Activated CD8-positive, alpha-beta T cell treated with anti-CD3 and anti-CD28 coated beads, Interleukin-2, amount 10 ng/mL, durations not matched to agents 7 days and 5 days (primary cell): ENCODE measurements around the gene TYW3. TPM values are rescaled to one million over a fixed set of nuclear protein-coding genes. Genes with fewer than 3 reads are reported as not detected.

ENCODE experiments used
- ATAC-seq: fragments of 150-1000 bp; cut with Tn5 transposase; one replicate; pipeline ENCODE4 v1.10.0; 2021; ENCODE audit warnings: moderate library complexity
- CTCF ChIA-PET: fragments of 350-600 bp; sonication (Branson Sonifier 250); formaldehyde crosslinking; loops from one replicate; lab custom pipeline; 2021; ENCODE audit warnings: antibody characterized with exemption; lab: Charles Lee
- POLR2A ChIA-PET: fragments of 350-600 bp; sonication (Branson Sonifier 250); formaldehyde crosslinking; loops from one replicate; lab custom pipeline; 2021; ENCODE audit warnings: antibody characterized with exemption; lab: Charles Lee
- DNase-seq: peaks from one replicate; pipeline ENCODE4 v3.0.0-alpha.2; 2020
- H3K27ac Mint-ChIP-seq: one replicate; pipeline ENCODE4 v1.8.0; 2021; ENCODE audit warnings: mild to moderate bottlenecking, mixed read lengths
- H3K27me3 Mint-ChIP-seq: one replicate; pipeline ENCODE4 v1.8.0; 2021; ENCODE audit warnings: low read depth, mixed read lengths
- H3K36me3 Mint-ChIP-seq: one replicate; pipeline ENCODE4 v1.8.0; 2021; ENCODE audit warnings: low read depth, mixed read lengths
- H3K4me1 Mint-ChIP-seq: one replicate; pipeline ENCODE4 v1.8.0; 2021; ENCODE audit warnings: low read depth, mixed read lengths
- H3K4me3 Mint-ChIP-seq: one replicate; pipeline ENCODE4 v1.8.0; 2021; ENCODE audit warnings: mild to moderate bottlenecking, mixed read lengths
- H3K9me3 Mint-ChIP-seq: one replicate; pipeline ENCODE4 v1.8.0; 2022; ENCODE audit warnings: mixed read lengths; ENCODE audit not compliant: insufficient read depth
- total RNA-seq, 2 experiments: library from RNA; stranded (reverse); gene quantifications; one replicate each; pipeline ENCODE4 v1.2.3, GENCODE V29; 2021

Gene TYW3
- 10 to 100 TPM; 15.0 to 19.2 TPM for total RNA-seq

DNA sequence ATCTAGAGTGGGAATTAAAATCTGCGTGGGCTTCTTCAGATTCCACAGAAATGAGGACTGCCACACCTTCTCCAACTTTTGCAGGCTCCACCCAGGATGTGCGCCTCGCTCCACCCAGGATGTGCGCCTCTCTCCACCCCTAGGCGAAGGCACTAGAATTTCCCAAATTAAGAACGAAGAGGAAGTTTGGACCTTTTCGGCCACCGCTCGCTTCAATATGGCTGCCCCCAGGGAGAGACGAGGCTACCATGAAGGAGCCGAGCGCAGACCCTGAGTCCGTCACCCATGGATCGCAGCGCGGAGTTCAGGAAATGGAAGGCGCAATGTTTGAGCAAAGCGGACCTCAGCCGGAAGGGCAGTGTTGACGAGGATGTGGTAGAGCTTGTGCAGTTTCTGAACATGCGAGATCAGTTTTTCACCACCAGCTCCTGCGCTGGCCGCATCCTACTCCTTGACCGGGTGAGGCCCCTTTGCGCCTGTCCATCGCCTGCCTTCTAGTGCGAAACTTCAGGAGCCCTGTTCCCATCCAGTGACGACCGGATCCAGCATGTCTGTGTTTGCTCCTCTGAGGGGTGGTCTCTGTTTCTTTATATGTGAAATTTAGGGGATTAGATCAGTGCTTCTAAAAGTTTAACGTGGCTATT, at the start of gene TYW3, which contains the start of gene CRYZ:
TYW3 (plus strand) TSS at position 193 of the 644 bp plus-strand sequence; CDS start at position 286, 93 bp downstream.
CRYZ (minus strand) TSS at position 91 of the 644 bp plus-strand sequence. CDS start 8,229 bp downstream, outside the sequence.
- DNase-seq = peak; percentile 91
- ChIA-PET POLR2A (interaction anchor here (1.4 kb wide), 1 partner anchor 1054 kb away, joined by 3 read pairs; no protein-coding TSS in a partner anchor), CTCF (interaction anchor here (0.6 to 2.5 kb wide), 12 partner anchors 10 to 667 kb away, joined by 3 to 14 read pairs (median 4); no protein-coding TSS in a partner anchor)
- H3K36me3 Mint-ChIP-seq = peaks cover 16% of the 10 kb centered on the region
- H3K27ac Mint-ChIP-seq = peak within 1 kb of the TSS; percentile 99
- H3K27me3 Mint-ChIP-seq = no peaks in the 10 kb centered on the region
- ATAC-seq = peak; percentile 92
- H3K9me3 Mint-ChIP-seq = no peaks in the 10 kb centered on the region
- H3K4me1 Mint-ChIP-seq = peaks cover 26% of the 10 kb centered on the region
- H3K4me3 Mint-ChIP-seq = peak within 1 kb of the TSS; percentile 91

- POLR2A ChIA-PET = no interaction called here
- no peaks in the 10 kb centered on the region for H3K9me3 Mint-ChIP-seq
- H3K27me3 Mint-ChIP-seq = peaks cover 13% of the 10 kb centered on the region
- ATAC-seq (no peak), DNase-seq (no peak)
- H3K4me3 Mint-ChIP-seq = no peak overlapping the region
- no peak overlapping the region for H3K27ac Mint-ChIP-seq
- CTCF ChIA-PET = interaction anchor here (2.1 kb wide), 1 partner anchor 50 kb away, joined by 10 read pairs; the partner anchor contains the start of genes CRYZ and TYW3
- H3K36me3 Mint-ChIP-seq = no peaks in the 10 kb centered on the region
- no peaks in the 10 kb centered on the region for H3K4me1 Mint-ChIP-seq
These were observed 49.3 kb upstream of the TYW3 start for GRCh38 chr1:74683656-74684055.

GRCh38 chr1:74684301-74684700, 48.7 kb upstream of the TYW3 start:
- Mint-ChIP-seq H3K4me3 (no peak overlapping the region), H3K27me3 (peaks cover 13% of the 10 kb centered on the region), H3K4me1 (no peaks in the 10 kb centered on the region), H3K27ac (no peak overlapping the region), H3K36me3 (no peaks in the 10 kb centered on the region), H3K9me3 (no peaks in the 10 kb centered on the region)
- CTCF ChIA-PET = no interaction called here
- DNase-seq (no peak), ATAC-seq (no peak)
- POLR2A ChIA-PET = no interaction called here

- Mint-ChIP-seq H3K4me1 (no peaks in the 10 kb centered on the region), H3K4me3 (no peak overlapping the region), H3K27me3 (peaks cover 10% of the 10 kb centered on the region), H3K27ac (no peak overlapping the region), H3K36me3 (no peaks in the 10 kb centered on the region), H3K9me3 (no peaks in the 10 kb centered on the region)
- ATAC-seq (no peak), DNase-seq (no peak)
- CTCF ChIA-PET = no interaction called here
- POLR2A ChIA-PET = no interaction called here
These were observed 46.0 kb upstream of the TYW3 start for GRCh38 chr1:74686928-74687327.

DNA sequence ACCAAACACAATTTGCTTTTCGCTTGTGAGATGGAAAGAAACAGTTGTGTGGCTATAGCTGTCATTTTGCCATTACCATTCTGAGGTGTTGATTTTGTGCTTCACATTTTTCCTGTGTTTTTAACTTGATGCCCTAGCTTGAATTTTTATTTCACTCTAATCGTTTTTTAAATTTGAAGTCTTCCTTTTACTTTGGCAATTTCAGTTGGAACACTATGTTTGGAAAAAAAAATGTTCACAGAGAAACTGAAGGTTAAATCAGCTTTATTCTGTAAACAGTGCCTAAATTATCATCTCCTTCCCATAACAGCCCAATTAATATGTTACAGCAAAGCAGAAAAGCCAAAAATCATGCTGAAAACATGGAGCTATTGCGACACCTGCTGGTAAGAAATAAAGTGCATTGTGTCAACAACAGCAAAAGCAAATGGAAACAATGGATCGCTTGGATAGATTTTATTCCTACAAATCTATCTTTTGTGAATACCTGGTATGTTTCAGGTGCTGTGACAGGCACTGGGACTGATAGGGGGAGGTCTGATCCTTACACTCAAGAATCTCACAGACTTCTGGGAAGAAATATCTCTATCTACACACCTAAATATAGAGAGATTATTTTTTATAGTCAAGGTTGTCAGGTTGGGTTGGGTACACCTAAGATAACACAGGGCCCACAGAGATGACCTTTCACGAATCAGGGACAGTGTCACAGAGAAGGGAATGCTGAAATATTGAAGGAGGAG, 43.2 kb upstream of the TYW3 start:
- Mint-ChIP-seq H3K36me3 (no peaks in the 10 kb centered on the region), H3K27ac (no peak overlapping the region), H3K27me3 (peaks cover 2% of the 10 kb centered on the region), H3K9me3 (no peaks in the 10 kb centered on the region), H3K4me3 (no peak overlapping the region), H3K4me1 (no peaks in the 10 kb centered on the region)
- DNase-seq = peak; percentile 60
- ChIA-PET CTCF (interaction anchor here (0.6 to 2.7 kb wide), 18 partner anchors 9 to 850 kb away, joined by 3 to 15 read pairs (median 4); partner anchors contain the start of genes CRYZ, ERICH3 and TYW3), POLR2A (no interaction called here)
- ATAC-seq = no peak

GRCh38 chr1:74690364-74690696, 42.6 kb upstream of the TYW3 start:
- ChIA-PET CTCF (interaction anchor here (0.8 to 2.7 kb wide), 8 partner anchors 8 to 221 kb away, joined by 4 to 15 read pairs (median 7); partner anchors contain the start of gene ERICH3), POLR2A (no interaction called here)
- no peak for DNase-seq
- ATAC-seq = no peak
- Mint-ChIP-seq H3K27me3 (peaks cover 4% of the 10 kb centered on the region), H3K36me3 (no peaks in the 10 kb centered on the region), H3K4me3 (no peak overlapping the region), H3K4me1 (no peaks in the 10 kb centered on the region), H3K27ac (no peak overlapping the region), H3K9me3 (no peaks in the 10 kb centered on the region)

GRCh38 chr1:74690909-74691308, 42.0 kb upstream of the TYW3 start:
- ATAC-seq = no peak
- peaks cover 5% of the 10 kb centered on the region for H3K27me3 Mint-ChIP-seq
- H3K36me3 Mint-ChIP-seq = no peaks in the 10 kb centered on the region
- ChIA-PET POLR2A (interaction anchor here (0.7 kb wide), 1 partner anchor 60 kb away, joined by 6 read pairs; no protein-coding TSS in a partner anchor), CTCF (interaction anchor here (0.8 to 2.7 kb wide), 5 partner anchors 8 to 22 kb away, joined by 4 to 15 read pairs (median 8); partner anchors contain the start of gene ERICH3)
- no peaks in the 10 kb centered on the region for H3K4me1 Mint-ChIP-seq
- H3K4me3 Mint-ChIP-seq = no peak overlapping the region
- no peak for DNase-seq
- H3K27ac Mint-ChIP-seq = no peak overlapping the region
- no peaks in the 10 kb centered on the region for H3K9me3 Mint-ChIP-seq

GRCh38 chr1:74693473-74693872, 39.5 kb upstream of the TYW3 start:
- H3K9me3 Mint-ChIP-seq = no peaks in the 10 kb centered on the region
- POLR2A ChIA-PET = no interaction called here
- H3K4me3 Mint-ChIP-seq = no peak overlapping the region
- ATAC-seq (no peak), DNase-seq (no peak)
- H3K27ac Mint-ChIP-seq = no peak overlapping the region
- no peaks in the 10 kb centered on the region for H3K4me1 Mint-ChIP-seq
- no peaks in the 10 kb centered on the region for H3K36me3 Mint-ChIP-seq
- CTCF ChIA-PET = no interaction called here
- peaks cover 3% of the 10 kb centered on the region for H3K27me3 Mint-ChIP-seq

GRCh38 chr1:74697832-74698231, 35.1 kb upstream of the TYW3 start:
- CTCF ChIA-PET = no interaction called here
- ATAC-seq (no peak), DNase-seq (no peak)
- POLR2A ChIA-PET = no interaction called here
- Mint-ChIP-seq H3K27me3 (peaks cover 3% of the 10 kb centered on the region), H3K4me3 (no peak overlapping the region), H3K4me1 (peaks cover 4% of the 10 kb centered on the region), H3K27ac (no peak overlapping the region), H3K9me3 (no peaks in the 10 kb centered on the region), H3K36me3 (no peaks in the 10 kb centered on the region)

DNA sequence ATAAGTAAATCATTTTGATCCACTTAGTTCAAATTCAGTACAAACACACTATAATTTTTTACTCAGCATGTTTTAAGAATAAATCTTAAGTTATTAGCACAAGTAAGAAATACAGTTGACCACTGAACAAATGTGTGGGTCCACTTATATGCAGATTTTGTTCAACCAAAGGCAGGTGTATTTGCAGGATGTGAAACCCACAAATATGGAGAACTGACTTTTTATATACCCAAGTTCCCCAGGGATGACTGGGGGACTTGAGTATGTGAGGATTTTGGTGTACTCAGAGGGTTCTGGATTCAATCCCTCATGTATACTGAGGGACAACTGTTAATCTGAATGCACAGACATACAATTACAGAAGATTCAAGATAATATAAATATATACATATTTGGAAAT, 33.6 kb upstream of the TYW3 start:
- ChIA-PET POLR2A (no interaction called here), CTCF (interaction anchor here (1.1 to 1.3 kb wide), 2 partner anchors 9 to 10 kb away, joined by 4 read pairs; no protein-coding TSS in a partner anchor)
- Mint-ChIP-seq H3K9me3 (no peaks in the 10 kb centered on the region), H3K36me3 (peaks cover 2% of the 10 kb centered on the region), H3K4me3 (no peak overlapping the region), H3K27ac (no peak overlapping the region), H3K27me3 (peaks cover 3% of the 10 kb centered on the region), H3K4me1 (peaks cover 4% of the 10 kb centered on the region)
- DNase-seq (no peak), ATAC-seq (no peak)

GRCh38 chr1:74703386-74704182, 29.4 kb upstream of the TYW3 start:
- Mint-ChIP-seq H3K9me3 (no peaks in the 10 kb centered on the region), H3K4me3 (no peak overlapping the region), H3K36me3 (peaks cover 4% of the 10 kb centered on the region), H3K27ac (no peak overlapping the region), H3K27me3 (no peaks in the 10 kb centered on the region), H3K4me1 (peaks cover 4% of the 10 kb centered on the region)
- CTCF ChIA-PET = interaction anchor here (2.8 kb wide), 1 partner anchor 14 kb away, joined by 12 read pairs; no protein-coding TSS in a partner anchor
- ATAC-seq = no peak
- POLR2A ChIA-PET = no interaction called here
- no peak for DNase-seq
